Tibial artery (tissue), 4 donors: ENCODE measurements around the gene FBXL17.

Experiments
- DNase-seq, 2 donors: peaks; one replicate each; pipeline ENCODE4 v3.0.0-alpha.2; 2019
- H3K27ac ChIP-seq, 2 donors: fragments of 200-600 bp; sonication (generic) in 1 of 2; 1 replicate in 1 of 2; 2 replicates in 1 of 2; pipeline ENCODE4 v1.5.1; 2018 to 2019; ENCODE audit warnings: mild to moderate bottlenecking in 1 of 2
- H3K27me3 ChIP-seq, 2 donors: fragments of 200-600 bp; sonication (generic) in 1 of 2; one replicate each; pipeline versions ENCODE4 v1.5.1 to v1.6.0; 2016 to 2019
- H3K36me3 ChIP-seq, 3 donors: fragments of 200-600 bp; sonication (generic) in 2 of 3; one replicate each; pipeline ENCODE4 v1.5.1; 2016 to 2019; ENCODE audit warnings: mild to moderate bottlenecking in 2 of 3
- H3K4me1 ChIP-seq, 4 donors: fragments of 200-600 bp; sonication (generic) in 2 of 4; 1 replicate in 3 of 4; 2 replicates in 1 of 4; pipeline ENCODE4 v1.5.1; 2016 to 2019
- H3K4me3 ChIP-seq, 2 donors: fragments of 200-600 bp; sonication (generic) in 1 of 2; 1 replicate in 1 of 2; 2 replicates in 1 of 2; pipeline ENCODE4 v1.5.1; 2018 to 2019; ENCODE audit warnings: mild to moderate bottlenecking in 2 of 2
- H3K9me3 ChIP-seq, 3 donors: fragments of 200-600 bp; sonication (generic) in 1 of 3; one replicate each; pipeline ENCODE4 v1.5.1; 2016 to 2019
- intact Hi-C: fragments of 100-400 bp; cut with DNase I; formaldehyde crosslinking; loops from one replicate; pipeline ENCODE4 v1.15.0; 2023; ENCODE audit warnings: low total_unique reads
- TF ChIP-seq, protein P1 (sequence below), 2 experiments: fragments of 200-600 bp in 1 of 2; fragments of 450-650 bp in 1 of 2; IDR thresholded peaks; one replicate each; pipeline ENCODE4 v1.5.1; 2017 to 2019; ENCODE audit warnings: antibody characterized with exemption in 2 of 2, mild to moderate bottlenecking in 1 of 2, moderate library complexity in 1 of 2

The FBXL17 gene

DNA sequence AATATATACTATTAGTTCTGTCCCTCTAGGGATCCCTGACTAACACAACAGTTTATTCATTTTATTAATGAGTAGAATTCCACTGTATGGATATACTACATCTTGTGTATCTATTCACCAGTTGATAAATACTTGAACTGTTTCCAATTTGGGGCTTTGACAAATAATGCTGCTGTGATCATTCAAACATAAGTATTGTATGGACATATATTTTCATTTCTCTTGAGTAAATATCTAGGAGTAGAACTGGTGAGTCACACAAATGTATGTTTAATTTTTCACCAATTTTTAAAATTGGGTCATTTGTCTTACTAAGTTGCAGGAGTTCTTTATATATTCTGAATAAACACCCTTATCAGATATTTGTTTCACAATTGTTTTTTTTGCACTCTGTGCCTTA is 149.1 kb downstream of the FBXL17 start:
- Histone ChIP-seq H3K36me3 (no peaks in the 10 kb centered on the region), H3K27me3 (no peaks in the 10 kb centered on the region), H3K4me1 (no peaks in the 10 kb centered on the region), H3K4me3 (no peak overlapping the region), H3K27ac (no peak overlapping the region), H3K9me3 (no peaks in the 10 kb centered on the region)
- TF ChIP-seq, protein P1, sequence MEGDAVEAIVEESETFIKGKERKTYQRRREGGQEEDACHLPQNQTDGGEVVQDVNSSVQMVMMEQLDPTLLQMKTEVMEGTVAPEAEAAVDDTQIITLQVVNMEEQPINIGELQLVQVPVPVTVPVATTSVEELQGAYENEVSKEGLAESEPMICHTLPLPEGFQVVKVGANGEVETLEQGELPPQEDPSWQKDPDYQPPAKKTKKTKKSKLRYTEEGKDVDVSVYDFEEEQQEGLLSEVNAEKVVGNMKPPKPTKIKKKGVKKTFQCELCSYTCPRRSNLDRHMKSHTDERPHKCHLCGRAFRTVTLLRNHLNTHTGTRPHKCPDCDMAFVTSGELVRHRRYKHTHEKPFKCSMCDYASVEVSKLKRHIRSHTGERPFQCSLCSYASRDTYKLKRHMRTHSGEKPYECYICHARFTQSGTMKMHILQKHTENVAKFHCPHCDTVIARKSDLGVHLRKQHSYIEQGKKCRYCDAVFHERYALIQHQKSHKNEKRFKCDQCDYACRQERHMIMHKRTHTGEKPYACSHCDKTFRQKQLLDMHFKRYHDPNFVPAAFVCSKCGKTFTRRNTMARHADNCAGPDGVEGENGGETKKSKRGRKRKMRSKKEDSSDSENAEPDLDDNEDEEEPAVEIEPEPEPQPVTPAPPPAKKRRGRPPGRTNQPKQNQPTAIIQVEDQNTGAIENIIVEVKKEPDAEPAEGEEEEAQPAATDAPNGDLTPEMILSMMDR (IDR thresholded peaks at IDR 0.05) = no peak
- no peak for DNase-seq
- intact Hi-C loops = no loop called here

DNA sequence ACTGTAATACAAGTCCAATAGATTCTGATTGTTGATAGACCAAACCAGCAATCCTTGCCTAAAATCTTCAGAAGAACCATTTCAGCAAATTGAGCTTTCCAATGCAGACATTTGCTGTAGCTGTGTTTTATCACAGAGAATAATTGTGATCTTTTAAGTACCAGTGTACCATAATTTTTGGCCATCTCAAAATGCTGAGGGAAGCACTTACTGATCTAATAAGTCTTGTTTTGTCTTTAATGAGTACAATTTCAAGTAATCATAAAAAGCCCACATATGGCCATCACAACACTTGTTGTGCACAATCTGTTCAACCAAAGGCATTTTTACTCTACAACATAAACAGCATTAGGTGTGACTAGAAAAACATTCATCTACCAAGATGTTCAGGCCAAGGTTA is 159.9 kb downstream of the FBXL17 start:
- peaks cover 0 to 5% (median 4%) of the 10 kb centered on the region in 3 donors for H3K36me3 ChIP-seq
- H3K9me3 ChIP-seq = no peaks in the 10 kb centered on the region
- intact Hi-C loops = no loop called here
- no peaks in the 10 kb centered on the region for H3K4me1 ChIP-seq
- H3K4me3 ChIP-seq = no peak overlapping the region
- H3K27me3 ChIP-seq = no peaks in the 10 kb centered on the region
- TF ChIP-seq, protein P1 (IDR thresholded peaks at IDR 0.05) = no peak
- no peak for DNase-seq
- H3K27ac ChIP-seq = no peak overlapping the region

DNA sequence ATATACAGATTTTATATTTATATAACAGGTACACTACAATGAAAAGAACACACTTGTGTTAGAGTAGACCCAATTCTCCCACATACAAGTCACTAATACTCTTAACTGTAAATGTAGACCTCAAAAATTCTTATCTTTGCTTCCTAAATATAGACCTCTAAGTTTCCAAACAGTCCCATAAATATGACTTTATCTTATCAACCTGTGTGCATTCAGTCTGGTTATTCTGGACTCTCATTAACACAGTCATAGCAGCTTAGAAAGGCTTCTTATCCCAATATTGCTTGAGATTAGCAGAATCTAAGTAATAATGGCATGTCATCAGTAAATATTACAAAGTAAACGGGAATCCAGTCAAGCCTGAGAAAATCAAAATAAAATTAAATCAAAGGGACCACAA is 161.1 kb downstream of the FBXL17 start:
- Histone ChIP-seq H3K36me3 (peaks cover 0 to 5% (median 4%) of the 10 kb centered on the region in 3 donors), H3K27ac (no peak overlapping the region), H3K9me3 (no peaks in the 10 kb centered on the region), H3K4me1 (no peaks in the 10 kb centered on the region), H3K27me3 (no peaks in the 10 kb centered on the region), H3K4me3 (no peak overlapping the region)
- no peak for DNase-seq
- TF ChIP-seq, protein P1 (IDR thresholded peaks at IDR 0.05) = no peak
- intact Hi-C loops = no loop called here

DNA sequence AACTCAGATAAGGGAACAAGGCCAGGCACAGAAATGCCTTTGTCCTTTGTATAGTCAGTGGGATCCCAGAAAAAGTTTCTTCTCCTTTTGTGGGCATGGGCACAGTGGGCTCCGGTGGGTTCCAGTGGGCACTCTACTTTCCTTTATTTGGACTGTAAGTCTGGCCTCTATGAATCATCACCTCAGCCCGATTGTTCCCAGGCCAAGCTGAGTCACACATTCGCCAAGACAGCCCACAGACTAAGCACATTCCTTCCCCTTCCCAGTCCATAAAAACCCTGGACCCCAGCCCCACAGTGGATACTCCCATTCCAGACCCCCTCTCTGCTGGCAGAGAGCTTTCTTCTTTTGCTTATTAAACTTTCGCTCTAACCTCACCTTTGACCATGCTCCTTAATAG is 165.0 kb downstream of the FBXL17 start:
- intact Hi-C loops = no loop called here
- Histone ChIP-seq H3K27ac (no peak overlapping the region), H3K4me3 (no peak overlapping the region), H3K36me3 (no peaks in the 10 kb centered on the region), H3K9me3 (no peaks in the 10 kb centered on the region), H3K27me3 (no peaks in the 10 kb centered on the region), H3K4me1 (no peaks in the 10 kb centered on the region)
- TF ChIP-seq, protein P1 (IDR thresholded peaks at IDR 0.05) = no peak
- no peak for DNase-seq

DNA sequence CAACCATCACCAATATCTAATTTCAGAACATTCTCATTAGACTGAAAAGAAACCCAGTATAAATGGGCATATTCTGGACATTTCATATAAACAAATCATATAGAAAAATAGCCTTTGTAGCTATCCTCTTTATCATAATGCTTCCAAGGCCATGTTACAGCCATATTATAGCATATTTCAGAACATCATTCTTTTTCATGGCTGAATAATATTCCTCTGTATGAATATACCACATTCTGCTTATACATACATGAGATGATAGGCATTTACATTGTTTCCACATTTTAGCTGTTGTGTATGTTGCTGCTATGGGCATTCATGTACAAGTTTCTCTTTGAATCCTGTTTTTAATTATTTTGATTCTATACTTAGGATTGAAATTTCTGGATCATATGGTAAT is 167.0 kb downstream of the FBXL17 start:
- DNase-seq = no peak
- Histone ChIP-seq H3K4me3 (no peak overlapping the region), H3K9me3 (no peaks in the 10 kb centered on the region), H3K36me3 (no peaks in the 10 kb centered on the region), H3K27ac (no peak overlapping the region), H3K4me1 (no peaks in the 10 kb centered on the region), H3K27me3 (no peaks in the 10 kb centered on the region)
- TF ChIP-seq, protein P1 (IDR thresholded peaks at IDR 0.05) = no peak
- intact Hi-C loops = no loop called here

DNA sequence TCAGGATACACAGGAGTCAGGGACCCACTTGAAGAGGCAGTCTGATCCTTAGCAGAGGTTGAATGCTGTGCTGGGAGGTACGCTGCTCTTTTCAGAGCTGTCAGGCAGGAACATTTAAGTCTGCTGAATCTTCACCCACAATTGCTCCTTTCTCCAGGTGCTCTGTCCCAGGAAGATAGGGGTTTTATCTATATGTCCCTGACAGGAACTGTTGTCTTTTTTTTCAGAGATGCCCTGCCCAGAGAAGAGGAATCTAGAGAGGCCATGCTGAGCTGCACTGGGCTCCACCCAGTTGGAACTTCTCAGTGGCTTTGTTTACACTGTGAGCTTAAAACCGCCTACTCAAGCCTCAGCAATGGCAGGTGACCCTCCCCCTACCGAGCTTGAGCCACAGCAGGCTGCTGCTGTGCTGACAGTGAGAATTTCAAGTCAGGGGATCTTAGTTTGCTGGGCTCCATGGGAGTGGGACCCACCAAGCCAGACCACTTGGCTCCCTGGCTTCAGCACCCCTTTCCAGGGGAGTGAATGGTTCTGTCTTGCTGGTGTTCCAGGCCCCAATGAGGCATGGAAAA is 169.0 kb downstream of the FBXL17 start:
- no peak for DNase-seq
- TF ChIP-seq, protein P1 (IDR thresholded peaks at IDR 0.05) = no peak
- no peaks in the 10 kb centered on the region for H3K9me3 ChIP-seq
- H3K27ac ChIP-seq = no peak overlapping the region
- no peak overlapping the region for H3K4me3 ChIP-seq
- no peaks in the 10 kb centered on the region for H3K36me3 ChIP-seq
- H3K27me3 ChIP-seq = no peaks in the 10 kb centered on the region
- intact Hi-C loops = no loop called here
- no peaks in the 10 kb centered on the region for H3K4me1 ChIP-seq
